ENCODE data around the gene OLFM3. TPM values are rescaled to one million over a fixed set of nuclear protein-coding genes. Genes with fewer than 3 reads are reported as not detected.

The OLFM3 gene
- total RNA-seq, 2 experiments from 2014 or later, result not detected

- intact Hi-C loops (cut with DNase I, micrococcal nuclease), result no loop called here
- H3K36me3 ChIP-seq (ENCODE audit: insufficient read depth, low read length), result no peaks in the 10 kb centered on the region
- H3K27ac ChIP-seq (ENCODE audit: low read depth in 1 of 2, low read length in 2 of 2), result no peak overlapping the region
- POLR2A ChIA-PET, result no interaction called here
- H3K4me1 ChIP-seq (ENCODE audit: insufficient read depth, low read length), result no peaks in the 10 kb centered on the region
- DNase-seq, result no peak
- Mint-ChIP-seq H3K27me3 (no peaks in the 10 kb centered on the region), H3K27ac (no peak overlapping the region), H3K4me1 (ENCODE audit: low read depth) (no peaks in the 10 kb centered on the region), H3K36me3 (ENCODE audit: low read depth) (no peaks in the 10 kb centered on the region), H3K4me3 (no peak overlapping the region), H3K9me3 (peaks cover 3% of the 10 kb centered on the region)
- no peaks in the 10 kb centered on the region for H3K9me3 ChIP-seq (ENCODE audit: control insufficient read depth in 1 of 2, insufficient read depth in 1 of 2, low read length in 2 of 2)
- no peaks in the 10 kb centered on the region for H3K27me3 ChIP-seq (ENCODE audit: control insufficient read depth in 1 of 2, insufficient read depth in 2 of 2, low read length in 2 of 2)
- TF ChIP-seq, protein P1, sequence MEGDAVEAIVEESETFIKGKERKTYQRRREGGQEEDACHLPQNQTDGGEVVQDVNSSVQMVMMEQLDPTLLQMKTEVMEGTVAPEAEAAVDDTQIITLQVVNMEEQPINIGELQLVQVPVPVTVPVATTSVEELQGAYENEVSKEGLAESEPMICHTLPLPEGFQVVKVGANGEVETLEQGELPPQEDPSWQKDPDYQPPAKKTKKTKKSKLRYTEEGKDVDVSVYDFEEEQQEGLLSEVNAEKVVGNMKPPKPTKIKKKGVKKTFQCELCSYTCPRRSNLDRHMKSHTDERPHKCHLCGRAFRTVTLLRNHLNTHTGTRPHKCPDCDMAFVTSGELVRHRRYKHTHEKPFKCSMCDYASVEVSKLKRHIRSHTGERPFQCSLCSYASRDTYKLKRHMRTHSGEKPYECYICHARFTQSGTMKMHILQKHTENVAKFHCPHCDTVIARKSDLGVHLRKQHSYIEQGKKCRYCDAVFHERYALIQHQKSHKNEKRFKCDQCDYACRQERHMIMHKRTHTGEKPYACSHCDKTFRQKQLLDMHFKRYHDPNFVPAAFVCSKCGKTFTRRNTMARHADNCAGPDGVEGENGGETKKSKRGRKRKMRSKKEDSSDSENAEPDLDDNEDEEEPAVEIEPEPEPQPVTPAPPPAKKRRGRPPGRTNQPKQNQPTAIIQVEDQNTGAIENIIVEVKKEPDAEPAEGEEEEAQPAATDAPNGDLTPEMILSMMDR (IDR thresholded peaks at IDR 0.05), result no peak
- ATAC-seq (ENCODE audit: poor library complexity), result no peak
- CTCF ChIA-PET, result no interaction called here
- no peak overlapping the region for H3K4me3 ChIP-seq (ENCODE audit: low read length)
Observed at GRCh38 chr1:101953623-101954022, 43.1 kb downstream of the OLFM3 start.

DNA sequence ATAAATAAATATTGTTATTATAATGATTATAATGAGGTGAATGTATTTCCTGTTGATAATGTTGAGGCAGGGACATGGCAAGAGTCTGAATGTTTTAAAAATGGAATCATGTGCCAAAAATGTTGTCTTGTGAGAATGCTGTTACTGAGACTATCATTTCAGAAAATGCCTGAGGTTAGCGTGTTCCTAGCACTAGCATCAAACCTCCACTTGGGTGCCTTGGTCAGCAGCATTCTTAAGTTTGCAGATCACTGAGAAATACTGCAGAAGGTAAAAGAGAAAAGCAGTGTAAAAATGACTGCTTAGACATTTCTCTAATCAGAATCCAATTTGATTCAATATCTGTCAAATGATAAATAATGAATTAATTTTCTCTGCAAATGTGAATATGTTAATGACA lies 50.8 kb downstream of the OLFM3 start:
- no peaks in the 10 kb centered on the region for H3K36me3 ChIP-seq (ENCODE audit: insufficient read depth, low read length)
- no peaks in the 10 kb centered on the region for H3K27me3 ChIP-seq (ENCODE audit: control insufficient read depth in 1 of 2, insufficient read depth in 2 of 2, low read length in 2 of 2)
- Mint-ChIP-seq H3K4me3 (no peak overlapping the region), H3K27ac (no peak overlapping the region), H3K4me1 (ENCODE audit: low read depth) (no peaks in the 10 kb centered on the region), H3K9me3 (peaks cover 2% of the 10 kb centered on the region), H3K36me3 (ENCODE audit: low read depth) (no peaks in the 10 kb centered on the region), H3K27me3 (no peaks in the 10 kb centered on the region)
- no peaks in the 10 kb centered on the region for H3K9me3 ChIP-seq (ENCODE audit: control insufficient read depth in 1 of 2, insufficient read depth in 1 of 2, low read length in 2 of 2)
- ChIA-PET POLR2A (no interaction called here), CTCF (no interaction called here)
- ATAC-seq (ENCODE audit: poor library complexity) (no peak), DNase-seq (no peak)
- H3K4me3 ChIP-seq (ENCODE audit: low read length), result no peak overlapping the region
- no peak overlapping the region for H3K27ac ChIP-seq (ENCODE audit: low read depth in 1 of 2, low read length in 2 of 2)
- TF ChIP-seq, protein P1 (IDR thresholded peaks at IDR 0.05), result no peak
- H3K4me1 ChIP-seq (ENCODE audit: insufficient read depth, low read length), result no peaks in the 10 kb centered on the region
- intact Hi-C loops (cut with DNase I, micrococcal nuclease), result no loop called here

DNA sequence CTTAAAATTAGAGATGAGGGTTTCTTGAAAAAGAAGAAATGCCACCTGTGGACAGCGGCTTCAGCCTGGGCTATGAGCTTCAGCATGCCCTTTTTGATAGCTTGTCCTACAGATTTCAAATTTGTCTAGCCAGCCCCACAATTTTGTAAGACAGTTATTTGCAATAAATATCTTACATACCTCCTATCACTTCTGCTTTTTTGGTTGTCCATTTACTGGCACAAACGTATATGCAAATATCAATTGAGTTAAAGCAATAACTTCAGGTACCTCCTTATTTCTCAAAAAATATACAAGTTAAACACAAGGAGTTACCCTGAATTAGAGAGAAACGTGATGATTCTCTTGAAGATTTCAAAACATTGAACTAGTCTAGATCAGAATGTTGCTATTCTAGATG lies 53.5 kb downstream of the OLFM3 start:
- CTCF ChIA-PET, result no interaction called here
- no peaks in the 10 kb centered on the region for H3K27me3 ChIP-seq (ENCODE audit: control insufficient read depth in 1 of 2, insufficient read depth in 2 of 2, low read length in 2 of 2)
- no peaks in the 10 kb centered on the region for H3K9me3 ChIP-seq (ENCODE audit: control insufficient read depth in 1 of 2, insufficient read depth in 1 of 2, low read length in 2 of 2)
- POLR2A ChIA-PET, result no interaction called here
- no peak overlapping the region for H3K4me3 Mint-ChIP-seq
- no peak for ATAC-seq (ENCODE audit: poor library complexity)
- H3K27me3 Mint-ChIP-seq, result no peaks in the 10 kb centered on the region
- H3K27ac ChIP-seq (ENCODE audit: low read depth in 1 of 2, low read length in 2 of 2), result no peak overlapping the region
- no peaks in the 10 kb centered on the region for H3K36me3 Mint-ChIP-seq (ENCODE audit: low read depth)
- no peaks in the 10 kb centered on the region for H3K9me3 Mint-ChIP-seq
- intact Hi-C loops (cut with DNase I, micrococcal nuclease), result no loop called here
- no peaks in the 10 kb centered on the region for H3K36me3 ChIP-seq (ENCODE audit: insufficient read depth, low read length)
- TF ChIP-seq, protein P1 (IDR thresholded peaks at IDR 0.05), result no peak
- H3K4me3 ChIP-seq (ENCODE audit: low read length), result no peak overlapping the region
- no peaks in the 10 kb centered on the region for H3K4me1 Mint-ChIP-seq (ENCODE audit: low read depth)
- DNase-seq, result no peak
- no peaks in the 10 kb centered on the region for H3K4me1 ChIP-seq (ENCODE audit: insufficient read depth, low read length)
- H3K27ac Mint-ChIP-seq, result no peak overlapping the region
